Left lung (tissue), 10 donors: Measurements from ENCODE around the gene DHFR2. TPM values are rescaled to one million over a fixed set of nuclear protein-coding genes. Genes with fewer than 3 reads are reported as not detected.

Experiments used
- ATAC-seq: fragments of 200-7000 bp; cut with Tn5 transposase; one replicate; pipeline ENCODE4 v1.9.1; 2020; ENCODE audit warnings: moderate library complexity
- DNase-seq, 4 donors: peaks; one replicate each; pipeline ENCODE4 v3.0.0-alpha.2; 2013 to 2020
- H3K27ac ChIP-seq, 2 donors: fragments of 200-600 bp; sonication (generic) in 1 of 2; one replicate each; pipeline versions ENCODE4 v1.5.0 to v1.8.0; 2020 to 2021
- H3K27me3 ChIP-seq, 2 donors: fragments of 200-600 bp; sonication (generic) in 1 of 2; one replicate each; pipeline versions ENCODE4 v1.5.0 to v1.8.0; 2020 to 2021
- H3K36me3 ChIP-seq, 2 donors: fragments of 200-600 bp; sonication (generic) in 1 of 2; one replicate each; pipeline versions ENCODE4 v1.5.0 to v1.8.0; 2020 to 2021
- H3K4me1 ChIP-seq, 2 donors: fragments of 200-600 bp; one replicate each; pipeline ENCODE4 v1.8.0; 2021
- H3K4me3 ChIP-seq, 2 donors: fragments of 200-600 bp; sonication (generic) in 1 of 2; one replicate each; pipeline versions ENCODE4 v1.5.0 to v1.8.0; 2020 to 2021; ENCODE audit warnings: mild to moderate bottlenecking in 1 of 2
- H3K9me3 ChIP-seq, 2 donors: fragments of 200-600 bp; sonication (generic) in 1 of 2; one replicate each; pipeline versions ENCODE4 v1.5.0 to v1.8.0; 2020 to 2021
- CTCF ChIP-seq, 2 donors: fragments of 200-600 bp; sonication (generic) in 1 of 2; IDR thresholded peaks; one replicate each; pipeline versions ENCODE4 v1.5.0 to v1.8.0; 2021; ENCODE audit warnings: antibody characterized with exemption in 2 of 2
- intact Hi-C, 2 donors: fragments of 100-400 bp; cut with DNase I; formaldehyde crosslinking; loops; one replicate each; pipeline versions ENCODE4 v1.11.2 to v1.14.2; 2022
- polyA plus RNA-seq, 6 donors: library from polyadenylated mRNA; unstranded; fragments of 120-200 nt; gene quantifications; one replicate each; pipeline ENCODE4 v1.2.1, GENCODE V29; 2013; ENCODE audit not compliant: insufficient read length in 6 of 6
- total RNA-seq, 2 donors: library from RNA; stranded (reverse); fragmentation: NEBNext Ultra II Directional; extraction: Animal tissue kit (Norgen Biotek cat#: 25700); gene quantifications; one replicate each; pipeline ENCODE4 v1.2.1, GENCODE V29; 2021
- donor health status: DM: no; HTN: yes; CAD: no.
- donor health status: DM: no; HTN: no; CAD: no.

Gene DHFR2
- total and polyA plus RNA-seq, 8 donors = 6.6 to 11.5 (median 10.5) TPM

GRCh38 chr3:94101860-94102259 lies 39.1 kb upstream of the DHFR2 start:
- intact Hi-C loops = no loop called here
- no peak overlapping the region for H3K27ac ChIP-seq
- no peak overlapping the region for H3K4me3 ChIP-seq
- DNase-seq (no peak), ATAC-seq (no peak)
- no peaks in the 10 kb centered on the region for H3K9me3 ChIP-seq
- H3K27me3 ChIP-seq = no peaks in the 10 kb centered on the region
- peaks cover 0 to 11% of the 10 kb centered on the region in 2 donors for H3K4me1 ChIP-seq
- peaks cover 0 to 36% of the 10 kb centered on the region in 2 donors for H3K36me3 ChIP-seq
- TF ChIP-seq CTCF (IDR thresholded peaks at IDR 0.05) = no peak

- Histone ChIP-seq H3K27ac (no peak overlapping the region), H3K9me3 (no peaks in the 10 kb centered on the region), H3K4me1 (peaks cover 0 to 11% of the 10 kb centered on the region in 2 donors), H3K27me3 (no peaks in the 10 kb centered on the region), H3K36me3 (peaks cover 0 to 51% of the 10 kb centered on the region in 2 donors), H3K4me3 (no peak overlapping the region)
- intact Hi-C loops = no loop called here
- no peak for ATAC-seq
- no peak for TF ChIP-seq CTCF (IDR thresholded peaks at IDR 0.05)
- no peak for DNase-seq
Measured at GRCh38 chr3:94099311-94099710, 36.6 kb upstream of the DHFR2 start.

GRCh38 chr3:94098452-94098851 lies 35.7 kb upstream of the DHFR2 start:
- peaks cover 0 to 50% of the 10 kb centered on the region in 2 donors for H3K36me3 ChIP-seq
- H3K4me3 ChIP-seq = no peak overlapping the region
- no peak for TF ChIP-seq CTCF (IDR thresholded peaks at IDR 0.05)
- ATAC-seq = peak; percentile 47
- no peaks in the 10 kb centered on the region for H3K27me3 ChIP-seq
- peak overlapping the region in 1 of 2 donors; percentile 62 for H3K27ac ChIP-seq
- no peaks in the 10 kb centered on the region for H3K9me3 ChIP-seq
- DNase-seq = no peak
- peaks cover 0 to 11% of the 10 kb centered on the region in 2 donors for H3K4me1 ChIP-seq
- intact Hi-C loops = no loop called here

- no peak for ATAC-seq
- no peak overlapping the region for H3K27ac ChIP-seq
- no peaks in the 10 kb centered on the region for H3K27me3 ChIP-seq
- H3K36me3 ChIP-seq = peaks cover 0 to 46% of the 10 kb centered on the region in 2 donors
- no peaks in the 10 kb centered on the region for H3K9me3 ChIP-seq
- H3K4me1 ChIP-seq = peaks cover 0 to 11% of the 10 kb centered on the region in 2 donors
- H3K4me3 ChIP-seq = no peak overlapping the region
- no peak for TF ChIP-seq CTCF (IDR thresholded peaks at IDR 0.05)
- DNase-seq = no peak
- intact Hi-C loops = no loop called here
Measured at GRCh38 chr3:94095111-94095510, 32.4 kb upstream of the DHFR2 start.

- TF ChIP-seq CTCF (IDR thresholded peaks at IDR 0.05) = no peak
- intact Hi-C loops = no loop called here
- ATAC-seq (no peak), DNase-seq (no peak)
- peaks cover 0 to 3% of the 10 kb centered on the region in 2 donors for H3K4me1 ChIP-seq
- H3K27me3 ChIP-seq = no peaks in the 10 kb centered on the region
- no peak overlapping the region for H3K4me3 ChIP-seq
- peaks cover 0 to 48% of the 10 kb centered on the region in 2 donors for H3K36me3 ChIP-seq
- no peaks in the 10 kb centered on the region for H3K9me3 ChIP-seq
- H3K27ac ChIP-seq = no peak overlapping the region
Measured at GRCh38 chr3:94093151-94093550, 30.4 kb upstream of the DHFR2 start.
